ENCODE measurements around the gene CLGN.
A peak's percentile ranks its signal among the peaks of the same experiment; 100 is the strongest.

CLGN gene

GRCh38 chr4:140373328-140374129, 53.9 kb downstream of the CLGN start, which contains the start of gene SCOC:
SCOC (plus strand) TSS chr4:140373646; CDS start chr4:140379171, 5,525 bp downstream.
- TF ChIP-seq EZH2 (IDR thresholded peaks at IDR 0.05; ENCODE audit: borderline replicate concordance, low read depth, low read length, severe bottlenecking): no peak
- TF ChIP-seq CTCF (IDR thresholded peaks at IDR 0.05; ENCODE audit: borderline replicate concordance, extremely low read depth, low read length, poor library complexity, severe bottlenecking): no peak

GRCh38 chr4:140372751-140373327, 54.6 kb downstream of the CLGN start:
- peak overlapping the region; percentile 83 for H3K9ac ChIP-seq (ENCODE audit: low read depth, low read length)
- H3K4me1 ChIP-seq (ENCODE audit: insufficient read depth, low read length): peaks cover 45% of the 10 kb centered on the region
- H3K27ac ChIP-seq (ENCODE audit: low read length): peak overlapping the region; percentile 77
- no peaks in the 10 kb centered on the region for H3K27me3 ChIP-seq (ENCODE audit: insufficient read depth, low read length, poor library complexity)
- peaks cover 43% of the 10 kb centered on the region for H3K79me2 ChIP-seq (ENCODE audit: insufficient read depth, low read length)
- peak; percentile 36 for DNase-seq
- peak overlapping the region; percentile 98 for H2AFZ ChIP-seq (ENCODE audit: low read depth, low read length)
- peak overlapping the region; percentile 97 for H3K4me2 ChIP-seq (ENCODE audit: insufficient read depth, low read length)
- peak overlapping the region; percentile 80 to 97; a peak in 3 of 4 replicates for H3K4me3 ChIP-seq (ENCODE audit: low read depth in 1 of 2, low read length in 2 of 2)
- no peaks in the 10 kb centered on the region for H3K9me3 ChIP-seq (ENCODE audit: insufficient read depth, low read length, severe bottlenecking)
- TF ChIP-seq EZH2 (IDR thresholded peaks at IDR 0.05; ENCODE audit: borderline replicate concordance, low read depth, low read length, severe bottlenecking): no peak
- peak; percentile 37 for TF ChIP-seq CTCF (IDR thresholded peaks at IDR 0.05; ENCODE audit: borderline replicate concordance, extremely low read depth, low read length, poor library complexity, severe bottlenecking)
- H3K36me3 ChIP-seq (ENCODE audit: insufficient read depth, low read length): peaks cover 5% of the 10 kb centered on the region; the same call in 1 of the 2 replicates
- peak; percentile 53 for ATAC-seq (ENCODE audit: insufficient read depth, low read depth)
- H4K20me1 ChIP-seq (ENCODE audit: insufficient read depth, low read length): peaks cover 24% of the 10 kb centered on the region

More at GRCh38 chr4:140373328-140374129, 53.9 kb downstream of the CLGN start, which contains the start of gene SCOC:
- DNase-seq (peak; percentile 98), ATAC-seq (ENCODE audit: insufficient read depth, low read depth) (peak; percentile 94)
- H4K20me1 ChIP-seq (ENCODE audit: insufficient read depth, low read length): peaks cover 24% of the 10 kb centered on the region
- H3K9me3 ChIP-seq (ENCODE audit: insufficient read depth, low read length, severe bottlenecking): no peaks in the 10 kb centered on the region
- peak within 1 kb of the TSS; percentile 79 for H3K27ac ChIP-seq (ENCODE audit: low read length)
- no peaks in the 10 kb centered on the region for H3K27me3 ChIP-seq (ENCODE audit: insufficient read depth, low read length, poor library complexity)
- H3K4me3 ChIP-seq (ENCODE audit: low read depth in 1 of 2, low read length in 2 of 2): peak within 1 kb of the TSS; percentile 80 to 97
- peaks cover 45% of the 10 kb centered on the region for H3K4me1 ChIP-seq (ENCODE audit: insufficient read depth, low read length)
- peaks cover 49% of the 10 kb centered on the region for H3K79me2 ChIP-seq (ENCODE audit: insufficient read depth, low read length)
- peak within 1 kb of the TSS; percentile 98 for H2AFZ ChIP-seq (ENCODE audit: low read depth, low read length)
- peak within 1 kb of the TSS; percentile 97 for H3K4me2 ChIP-seq (ENCODE audit: insufficient read depth, low read length)
- peaks cover 5% of the 10 kb centered on the region; the same call in 1 of the 2 replicates for H3K36me3 ChIP-seq (ENCODE audit: insufficient read depth, low read length)
- H3K9ac ChIP-seq (ENCODE audit: low read depth, low read length): peak within 1 kb of the TSS; percentile 83

GRCh38 chr4:140368686-140369085, 58.8 kb downstream of the CLGN start:
- no peak for TF ChIP-seq CTCF (IDR thresholded peaks at IDR 0.05; ENCODE audit: borderline replicate concordance, extremely low read depth, low read length, poor library complexity, severe bottlenecking)
- TF ChIP-seq EZH2 (IDR thresholded peaks at IDR 0.05; ENCODE audit: borderline replicate concordance, low read depth, low read length, severe bottlenecking): no peak
- no peak overlapping the region for H3K9ac ChIP-seq (ENCODE audit: low read depth, low read length)
- no peak for DNase-seq
- no peak for ATAC-seq (ENCODE audit: insufficient read depth, low read depth)
- peaks cover 13% of the 10 kb centered on the region for H3K4me1 ChIP-seq (ENCODE audit: insufficient read depth, low read length)
- no peaks in the 10 kb centered on the region; the same call in 1 of the 2 replicates for H3K36me3 ChIP-seq (ENCODE audit: insufficient read depth, low read length)
- no peaks in the 10 kb centered on the region for H3K27me3 ChIP-seq (ENCODE audit: insufficient read depth, low read length, poor library complexity)
- H3K4me3 ChIP-seq (ENCODE audit: low read depth in 1 of 2, low read length in 2 of 2): no peak overlapping the region
- H2AFZ ChIP-seq (ENCODE audit: low read depth, low read length): no peak overlapping the region
- no peak overlapping the region for H3K4me2 ChIP-seq (ENCODE audit: insufficient read depth, low read length)
- H3K79me2 ChIP-seq (ENCODE audit: insufficient read depth, low read length): peaks cover 2% of the 10 kb centered on the region
- H3K9me3 ChIP-seq (ENCODE audit: insufficient read depth, low read length, severe bottlenecking): no peaks in the 10 kb centered on the region
- no peaks in the 10 kb centered on the region for H4K20me1 ChIP-seq (ENCODE audit: insufficient read depth, low read length)
- H3K27ac ChIP-seq (ENCODE audit: low read length): no peak overlapping the region
